HG03196 (cell line): ENCODE data around the gene CNTFR.

ENCODE experiments used
- ATAC-seq: cut with Tn5 transposase; IDR thresholded peaks from one replicate; pipeline ENCODE4 v1.9.1; 2021; ENCODE audit not compliant: unreplicated experiment

Gene CNTFR

GRCh38 chr9:34620061-34620994 lies 30.8 kb upstream of the CNTFR start, which contains the start of gene DCTN3:
TSS of gene DCTN3 (minus strand) at chr9:34620495. CDS start at chr9:34620464, 31 bp downstream.
- peak; percentile 97 for ATAC-seq

GRCh38 chr9:34615132-34615531 lies 25.6 kb upstream of the CNTFR start:
- no peak for ATAC-seq

GRCh38 chr9:34612788-34613390 lies 23.4 kb upstream of the CNTFR start:
- peak; percentile 42 for ATAC-seq

- ATAC-seq = peak; percentile 78
Measured at GRCh38 chr9:34611811-34612787, 22.6 kb upstream of the CNTFR start, which contains the start of gene RPP25L. TSS of gene RPP25L (minus strand) at chr9:34612097. CDS start at chr9:34611296, 801 bp downstream.

GRCh38 chr9:34611251-34611810 lies 21.8 kb upstream of the CNTFR start:
- ATAC-seq = no peak

GRCh38 chr9:34610434-34611206 lies 21.1 kb upstream of the CNTFR start:
- ATAC-seq = no peak

- no peak for ATAC-seq
Measured at GRCh38 chr9:34607331-34607730, 17.8 kb upstream of the CNTFR start.

GRCh38 chr9:34606905-34607304 lies 17.4 kb upstream of the CNTFR start:
- no peak for ATAC-seq

GRCh38 chr9:34606190-34606589 lies 16.7 kb upstream of the CNTFR start:
- ATAC-seq = no peak

GRCh38 chr9:34603610-34604231 lies 14.2 kb upstream of the CNTFR start:
- ATAC-seq = no peak

GRCh38 chr9:34601937-34602573 lies 12.5 kb upstream of the CNTFR start:
- no peak for ATAC-seq

GRCh38 chr9:34600908-34601307 lies 11.4 kb upstream of the CNTFR start:
- no peak for ATAC-seq

GRCh38 chr9:34599546-34599945 lies 10.0 kb upstream of the CNTFR start:
- no peak for ATAC-seq

GRCh38 chr9:34594177-34594576 lies 4.7 kb upstream of the CNTFR start:
- ATAC-seq = no peak

- no peak for ATAC-seq
Measured at GRCh38 chr9:34592895-34593601, 3.5 kb upstream of the CNTFR start.

GRCh38 chr9:34591917-34592866 lies 2.7 kb upstream of the CNTFR start:
- ATAC-seq = no peak

- ATAC-seq = no peak
Measured at GRCh38 chr9:34591248-34591916, 1.9 kb upstream of the CNTFR start.
